Measurements from ENCODE around the gene AGAP5. TPM values are rescaled to one million over a fixed set of nuclear protein-coding genes. Genes with fewer than 3 reads are reported as not detected.

Gene AGAP5
- total and polyA plus RNA-seq, 10 of the 15 experiments (the other 5 are each of a cell fraction or from before 2014, with no cell fraction given), result 0.68 to 8.5 (median 6.7) TPM; not detected in 1

- RAD21 ChIA-PET (ENCODE audit: unreplicated experiment), result interaction anchor here (7.3 kb wide), 1 partner anchor 15 kb away, joined by 33 read pairs; no protein-coding TSS in a partner anchor
These were observed 68.7 kb downstream of the AGAP5 start for GRCh38 chr10:73629165-73629564.

More at GRCh38 chr10:73629165-73629564, 68.7 kb downstream of the AGAP5 start:
- intact Hi-C loops (cut with micrococcal nuclease; ENCODE audit: unreplicated experiment), result loop anchor here (5.0 kb wide), 1 partner anchor 102 kb away; no protein-coding TSS in a partner anchor
- FAIRE-seq (no peak), DNase-seq (ENCODE audit: low read depth, low spot score) (no peak), ATAC-seq (no peak)
- Histone ChIP-seq H3K27me3 (replicated peaks in 1 of 2; ENCODE audit: control insufficient read depth in 2 of 2, insufficient read depth in 2 of 2, low read length in 1 of 2) (no peaks in the 10 kb centered on the region), H3K4me3 (no peak overlapping the region), H3K79me2 (ENCODE audit: control insufficient read depth, insufficient read depth, low read length) (peaks cover 10% of the 10 kb centered on the region), H3K27ac (ENCODE audit: control insufficient read depth, insufficient read depth) (no peak overlapping the region), H2AFZ (ENCODE audit: control insufficient read depth, low read depth, low read length) (no peak overlapping the region), H3K4me2 (ENCODE audit: control insufficient read depth, insufficient read depth) (no peak overlapping the region), H3K9ac (ENCODE audit: control insufficient read depth, insufficient read depth, low read length) (no peak overlapping the region), H4K20me1 (ENCODE audit: control insufficient read depth, insufficient read depth) (no peaks in the 10 kb centered on the region), H3K9me3 (replicated peaks; ENCODE audit: control insufficient read depth, insufficient read depth, low read length) (no peaks in the 10 kb centered on the region), H3K4me1 (ENCODE audit: control insufficient read depth, insufficient read depth, low read length) (peaks cover 5% of the 10 kb centered on the region), H3K36me3 (ENCODE audit: control insufficient read depth in 2 of 2, insufficient read depth in 2 of 2, low read length in 1 of 2) (no peaks in the 10 kb centered on the region)
- in situ Hi-C loops (cut with MboI), result no loop called here
- TF ChIP-seq STAT1 (conservative IDR thresholded peaks at IDR 0.05) (no peak), BMI1 (IDR thresholded peaks at IDR 0.05; ENCODE audit: borderline replicate concordance) (no peak), ZBTB40 (IDR thresholded peaks at IDR 0.05; ENCODE audit: borderline replicate concordance) (no peak), ZSCAN29 (IDR thresholded peaks at IDR 0.05) (no peak), RUNX3 (IDR thresholded peaks at IDR 0.05; ENCODE audit: low read length) (no peak), TCF7 (IDR thresholded peaks at IDR 0.05; ENCODE audit: borderline replicate concordance) (no peak), CTCF (IDR thresholded peaks at IDR 0.05 in 2 of 3, conservative IDR thresholded peaks at IDR 0.05 in 1 of 3; ENCODE audit: control insufficient read depth in 2 of 3, extremely low read depth in 1 of 3, insufficient read depth in 1 of 3, low read depth in 3 of 3, low read length in 3 of 3) (no peak), IKZF2 (IDR thresholded peaks at IDR 0.05) (no peak), RAD21 (IDR thresholded peaks at IDR 0.05; ENCODE audit: insufficient read depth, low read depth, low read length) (no peak), CEBPB (IDR thresholded peaks at IDR 0.05; ENCODE audit: borderline replicate concordance in 1 of 2, low read depth in 2 of 2, low read length in 2 of 2) (no peak), EED (IDR thresholded peaks at IDR 0.05; ENCODE audit: low read depth) (no peak), POU2F2 (IDR thresholded peaks at IDR 0.05; ENCODE audit: borderline replicate concordance, low read depth, low read length) (no peak), NFXL1 (IDR thresholded peaks at IDR 0.05; ENCODE audit: borderline replicate concordance) (no peak), ZNF274 (IDR thresholded peaks at IDR 0.05; ENCODE audit: insufficient read depth, insufficient read length) (no peak), CBX5 (IDR thresholded peaks at IDR 0.05; ENCODE audit: low read depth) (no peak), WRNIP1 (IDR thresholded peaks at IDR 0.05; ENCODE audit: borderline replicate concordance, low read depth, low read length) (no peak), FOXM1 (IDR thresholded peaks at IDR 0.05; ENCODE audit: low read depth, low read length) (no peak), TAF1 (IDR thresholded peaks at IDR 0.05; ENCODE audit: borderline replicate concordance, low read depth, low read length) (no peak)
- SMC1A ChIA-PET (ENCODE audit: uncharacterized antibody, unreplicated experiment), result interaction anchor here (0.6 to 6.6 kb wide), 5 partner anchors 12 to 22 kb away, joined by 3 to 38 read pairs (median 3); no protein-coding TSS in a partner anchor
- no TSS peak for BruUV-seq (replicated peaks)
- POLR2A ChIA-PET, result interaction anchor here (0.5 to 1.2 kb wide), 2 partner anchors 21 to 72 kb away, joined by 3 to 4 read pairs; no protein-coding TSS in a partner anchor
- CTCF ChIA-PET, result interaction anchor here (0.6 to 7.7 kb wide), 2 partner anchors 14 to 67 kb away, joined by 5 to 60 read pairs; partner anchors contain the start of gene MYOZ1
- over 99% methylated on average over 5 of the region's 5 CpGs for WGBS (ENCODE audit: insufficient coverage, insufficient replicate concordance, low lambda C conversion rate, missing lambda C conversion rate)
